Cardiac septum (tissue), 1 donor: Measurements from ENCODE around the gene NCL. TPM values are rescaled to one million over a fixed set of nuclear protein-coding genes. Genes with fewer than 3 reads are reported as not detected.
A peak's percentile ranks its signal among the peaks of the same experiment; 100 is the strongest.
"Not testable (repeated sequence)": the region's sequence is repeated elsewhere in the genome, so short reads cannot be mapped to it uniquely, and the experiment has no call there.

Experiments
- DNase-seq: peaks from one replicate; pipeline ENCODE4 v3.0.0-alpha.2; 2020; ENCODE audit warnings: low spot score
- intact Hi-C: fragments of 100-400 bp; cut with DNase I; formaldehyde crosslinking; loops from one replicate; pipeline ENCODE4 v1.14.0; 2022
- total RNA-seq: library from RNA; stranded (reverse); fragmentation: NEBNext Ultra II Directional; extraction: Animal tissue kit (Norgen Biotek cat#: 25700); gene quantifications from one replicate; pipeline ENCODE4 v1.2.1, GENCODE V29; 2021
- donor health status: DM: no; HTN: no; CAD: no.

Gene NCL
- total RNA-seq, 1 donor from 2014 or later, result 299 TPM

GRCh38 chr2:231470246-231470900 is 6.1 kb upstream of the NCL start:
- intact Hi-C loops, result no loop called here
- no peak for DNase-seq

- intact Hi-C loops, result no loop called here
- no peak for DNase-seq
Observed at GRCh38 chr2:231469583-231469950, 5.3 kb upstream of the NCL start.

- DNase-seq, result no peak
- intact Hi-C loops, result no loop called here
Observed at GRCh38 chr2:231467613-231468530, 3.6 kb upstream of the NCL start.

GRCh38 chr2:231467016-231467545 is 2.8 kb upstream of the NCL start:
- no peak for DNase-seq
- intact Hi-C loops, result no loop called here

GRCh38 chr2:231464576-231465540 is 574 bp upstream of the NCL start:
- intact Hi-C loops, result no loop called here
- peak; percentile 99 for DNase-seq

- DNase-seq, result no peak
- intact Hi-C loops, result no loop called here
Observed at GRCh38 chr2:231462729-231463465, 1.4 kb downstream of the NCL start.

- DNase-seq, result peak; percentile 6
- intact Hi-C loops, result no loop called here
Observed at GRCh38 chr2:231461516-231461971, 2.7 kb downstream of the NCL start.

- DNase-seq, intact Hi-C loops: not testable (repeated sequence)
Observed at GRCh38 chr2:231460841-231461240, 3.4 kb downstream of the NCL start.

GRCh38 chr2:231460073-231460835 is 4.0 kb downstream of the NCL start:
- DNase-seq, result no peak
- intact Hi-C loops, result no loop called here

GRCh38 chr2:231458368-231458767 is 5.9 kb downstream of the NCL start:
- DNase-seq, result no peak
- intact Hi-C loops, result no loop called here

- DNase-seq, result no peak
- intact Hi-C loops, result no loop called here
Observed at GRCh38 chr2:231457101-231457500, 7.2 kb downstream of the NCL start.

GRCh38 chr2:231456295-231457004 is 7.8 kb downstream of the NCL start:
- no peak for DNase-seq
- intact Hi-C loops, result no loop called here

GRCh38 chr2:231455890-231456289 is 8.4 kb downstream of the NCL start:
- no peak for DNase-seq
- intact Hi-C loops, result no loop called here

GRCh38 chr2:231455222-231455621 is 9.1 kb downstream of the NCL start:
- intact Hi-C loops, result no loop called here
- DNase-seq, result no peak

- DNase-seq, result no peak
- intact Hi-C loops, result loop anchor here (5.0 kb wide), 1 partner anchor 347 kb away; no protein-coding TSS in a partner anchor
Observed at GRCh38 chr2:231454361-231454791, 9.9 kb downstream of the NCL start.

- DNase-seq, result no peak
- intact Hi-C loops, result loop anchor here (5.0 kb wide), 1 partner anchor 346 kb away; no protein-coding TSS in a partner anchor
Observed at GRCh38 chr2:231452799-231453508, 11.3 kb downstream of the NCL start.

GRCh38 chr2:231450548-231450989 is 13.7 kb downstream of the NCL start:
- DNase-seq, result no peak
- intact Hi-C loops, result loop anchor here (2.0 to 5.0 kb wide), 2 partner anchors 224 to 343 kb away; no protein-coding TSS in a partner anchor
